HUES48 (cell line): ENCODE data around the gene SCG2.

Source experiments
- H3K27ac ChIP-seq: one replicate; pipeline ENCODE4 v1.7.0; 2013; ENCODE audit warnings: low read depth, low read length, inconsistent platforms
- H3K27me3 ChIP-seq: 2 replicates; pipeline ENCODE4 v1.6.1; 2013; ENCODE audit warnings: mild to moderate bottlenecking, low read length; ENCODE audit not compliant: control insufficient read depth, insufficient read depth
- H3K36me3 ChIP-seq: 2 replicates; pipeline ENCODE4 v1.6.1; 2013; ENCODE audit warnings: low read length; ENCODE audit not compliant: control insufficient read depth, insufficient read depth
- H3K4me1 ChIP-seq: 2 replicates; pipeline ENCODE4 v1.6.1; 2013; ENCODE audit warnings: mild to moderate bottlenecking, low read length; ENCODE audit not compliant: control insufficient read depth, insufficient read depth
- H3K4me3 ChIP-seq: 2 replicates; pipeline ENCODE4 v1.5.1; 2013; ENCODE audit warnings: mild to moderate bottlenecking, low read depth, low read length
- H3K9ac ChIP-seq: 2 replicates; pipeline ENCODE4 v1.6.1; 2013; ENCODE audit warnings: mild to moderate bottlenecking, low read depth, low read length, moderate library complexity
- H3K9me3 ChIP-seq: 2 replicates; pipeline ENCODE4 v1.6.1; 2013; ENCODE audit warnings: low read length; ENCODE audit not compliant: control insufficient read depth, insufficient read depth

The SCG2 gene

GRCh38 chr2:223612501-223612900 lies 10.3 kb upstream of the SCG2 start:
- Histone ChIP-seq H3K4me1 (peaks cover 20% of the 10 kb centered on the region; the same call in 1 of the 2 replicates), H3K9ac (peak overlapping the region; percentile 38; the same call in 1 of the 2 replicates), H3K9me3 (no peaks in the 10 kb centered on the region), H3K4me3 (peak overlapping the region; percentile 56), H3K27ac (peak overlapping the region; percentile 77), H3K27me3 (peaks cover 68% of the 10 kb centered on the region), H3K36me3 (no peaks in the 10 kb centered on the region)

GRCh38 chr2:223611061-223611460 lies 8.9 kb upstream of the SCG2 start:
- Histone ChIP-seq H3K27ac (no peak overlapping the region), H3K36me3 (no peaks in the 10 kb centered on the region), H3K27me3 (peaks cover 53% of the 10 kb centered on the region), H3K9me3 (no peaks in the 10 kb centered on the region), H3K4me3 (no peak overlapping the region), H3K4me1 (peaks cover 20% of the 10 kb centered on the region; the same call in 1 of the 2 replicates), H3K9ac (no peak overlapping the region)

DNA sequence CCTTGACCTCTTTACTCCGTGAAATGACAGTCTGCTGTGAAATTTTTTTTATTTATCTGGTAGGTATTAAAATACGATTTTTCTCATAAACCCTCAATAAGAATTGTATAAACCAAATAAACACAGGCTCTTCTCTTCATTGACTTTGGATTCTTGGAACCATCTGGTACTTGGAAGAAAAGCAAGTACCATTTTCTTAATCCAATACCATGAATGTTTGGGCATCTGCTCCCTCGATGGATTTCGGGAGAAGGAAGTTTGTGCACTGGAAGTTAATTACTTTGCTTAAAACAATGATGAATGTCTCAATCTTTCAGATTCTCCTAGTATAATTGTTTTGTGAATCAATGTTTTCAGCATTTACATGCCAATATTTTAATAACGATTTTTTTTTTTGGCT lies 5.3 kb upstream of the SCG2 start:
- Histone ChIP-seq H3K36me3 (no peaks in the 10 kb centered on the region), H3K9ac (no peak overlapping the region), H3K27ac (no peak overlapping the region), H3K4me1 (peaks cover 3% of the 10 kb centered on the region; the same call in 1 of the 2 replicates), H3K9me3 (no peaks in the 10 kb centered on the region), H3K4me3 (no peak overlapping the region), H3K27me3 (peaks cover 18% of the 10 kb centered on the region)

GRCh38 chr2:223606946-223607345 lies 4.8 kb upstream of the SCG2 start:
- Histone ChIP-seq H3K9me3 (no peaks in the 10 kb centered on the region), H3K4me1 (peaks cover 3% of the 10 kb centered on the region; the same call in 1 of the 2 replicates), H3K27ac (no peak overlapping the region), H3K4me3 (no peak overlapping the region), H3K36me3 (no peaks in the 10 kb centered on the region), H3K27me3 (peaks cover 12% of the 10 kb centered on the region), H3K9ac (no peak overlapping the region)

- no peak overlapping the region for H3K27ac ChIP-seq
Observed at GRCh38 chr2:223604231-223604630, 2.1 kb upstream of the SCG2 start.

DNA sequence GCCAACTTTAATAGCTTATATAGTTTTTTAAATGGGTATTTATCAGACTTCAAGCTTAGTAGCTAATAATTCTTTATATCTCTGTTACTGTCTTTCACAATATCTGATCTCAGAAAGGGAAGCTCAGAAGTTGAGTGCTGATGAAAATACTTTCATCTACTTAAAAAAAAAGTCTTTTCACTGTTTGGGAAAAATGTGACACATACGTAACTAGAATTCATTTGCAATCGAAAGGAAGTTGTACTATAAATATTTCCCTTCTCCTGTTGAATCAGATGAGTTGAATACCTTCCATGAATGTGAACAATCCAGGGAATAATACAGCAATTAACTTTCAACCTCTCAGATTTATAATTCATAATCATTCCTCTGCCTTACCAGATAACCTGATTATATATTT lies 811 bp upstream of the SCG2 start:
- no peak overlapping the region for H3K4me3 ChIP-seq
- H3K36me3 ChIP-seq = no peaks in the 10 kb centered on the region
- H3K4me1 ChIP-seq = peaks cover 3% of the 10 kb centered on the region; the same call in 1 of the 2 replicates
- H3K9me3 ChIP-seq = no peaks in the 10 kb centered on the region
- H3K27ac ChIP-seq = no peak overlapping the region
- H3K9ac ChIP-seq = no peak overlapping the region
- no peaks in the 10 kb centered on the region for H3K27me3 ChIP-seq

More at GRCh38 chr2:223604231-223604630, 2.1 kb upstream of the SCG2 start:
- no peak overlapping the region for H3K9ac ChIP-seq
- H3K9me3 ChIP-seq = no peaks in the 10 kb centered on the region
- peaks cover 3% of the 10 kb centered on the region; the same call in 1 of the 2 replicates for H3K4me1 ChIP-seq
- no peaks in the 10 kb centered on the region for H3K27me3 ChIP-seq
- H3K36me3 ChIP-seq = no peaks in the 10 kb centered on the region
- H3K4me3 ChIP-seq = no peak overlapping the region

DNA sequence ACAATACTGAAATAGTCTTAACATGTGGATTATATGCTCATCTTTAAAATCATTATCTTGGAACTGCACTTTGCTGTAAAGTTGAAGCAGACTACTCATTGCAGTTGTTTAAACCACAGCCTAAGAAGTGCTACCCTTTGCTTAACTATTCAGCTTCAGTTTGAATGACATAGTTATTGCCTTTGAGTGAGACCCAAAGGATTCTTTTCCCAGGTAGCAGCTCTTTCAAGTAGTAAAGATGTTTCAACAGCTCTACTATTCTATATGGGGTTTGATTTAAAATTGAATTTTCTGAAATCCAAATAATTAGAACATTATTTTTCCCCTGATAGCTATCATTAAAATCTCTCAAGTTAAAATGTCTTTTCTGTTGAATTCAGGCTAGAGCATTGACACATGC lies 1.1 kb downstream of the SCG2 start:
- no peaks in the 10 kb centered on the region for H3K4me1 ChIP-seq
- no peak overlapping the region for H3K4me3 ChIP-seq
- H3K36me3 ChIP-seq = no peaks in the 10 kb centered on the region
- no peak overlapping the region for H3K27ac ChIP-seq
- H3K9me3 ChIP-seq = no peaks in the 10 kb centered on the region
- no peak overlapping the region for H3K9ac ChIP-seq
- no peaks in the 10 kb centered on the region for H3K27me3 ChIP-seq

DNA sequence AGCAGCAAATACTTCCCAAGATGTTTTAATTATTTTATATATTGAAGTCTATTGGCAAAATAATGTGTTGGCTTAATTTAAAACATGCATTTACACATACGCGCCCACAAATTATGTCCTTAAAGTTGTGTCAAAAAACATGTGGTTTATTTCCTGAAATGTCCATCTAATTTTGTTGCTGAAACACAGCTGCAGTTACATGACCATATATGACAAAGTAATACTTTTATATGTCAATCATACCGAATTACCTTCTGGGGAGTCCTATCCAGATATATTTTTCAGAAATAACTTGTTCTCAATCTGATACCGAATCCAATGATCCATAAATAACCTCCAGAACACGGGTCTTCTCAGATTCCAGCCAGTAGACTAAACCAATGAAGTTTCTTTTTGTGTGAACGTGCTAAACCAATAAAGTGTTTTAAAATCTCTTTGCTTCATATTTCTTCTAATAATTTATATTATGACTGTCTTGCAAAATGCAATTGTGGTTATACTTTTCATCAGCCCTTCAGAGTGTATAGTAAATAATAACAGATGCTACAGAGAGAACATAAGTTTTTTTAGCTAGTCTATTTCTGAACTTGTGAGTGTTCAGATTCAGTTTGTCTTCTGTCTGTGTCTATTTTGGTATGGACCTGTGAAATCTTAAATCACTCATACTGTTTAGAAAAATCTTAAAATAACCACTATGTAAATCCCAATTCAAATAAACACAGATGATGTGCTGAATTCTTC lies 2.4 kb downstream of the SCG2 start:
- no peaks in the 10 kb centered on the region for H3K4me1 ChIP-seq
- H3K4me3 ChIP-seq = no peak overlapping the region
- no peaks in the 10 kb centered on the region for H3K9me3 ChIP-seq
- H3K27me3 ChIP-seq = no peaks in the 10 kb centered on the region
- H3K27ac ChIP-seq = no peak overlapping the region
- no peak overlapping the region for H3K9ac ChIP-seq
- no peaks in the 10 kb centered on the region for H3K36me3 ChIP-seq

DNA sequence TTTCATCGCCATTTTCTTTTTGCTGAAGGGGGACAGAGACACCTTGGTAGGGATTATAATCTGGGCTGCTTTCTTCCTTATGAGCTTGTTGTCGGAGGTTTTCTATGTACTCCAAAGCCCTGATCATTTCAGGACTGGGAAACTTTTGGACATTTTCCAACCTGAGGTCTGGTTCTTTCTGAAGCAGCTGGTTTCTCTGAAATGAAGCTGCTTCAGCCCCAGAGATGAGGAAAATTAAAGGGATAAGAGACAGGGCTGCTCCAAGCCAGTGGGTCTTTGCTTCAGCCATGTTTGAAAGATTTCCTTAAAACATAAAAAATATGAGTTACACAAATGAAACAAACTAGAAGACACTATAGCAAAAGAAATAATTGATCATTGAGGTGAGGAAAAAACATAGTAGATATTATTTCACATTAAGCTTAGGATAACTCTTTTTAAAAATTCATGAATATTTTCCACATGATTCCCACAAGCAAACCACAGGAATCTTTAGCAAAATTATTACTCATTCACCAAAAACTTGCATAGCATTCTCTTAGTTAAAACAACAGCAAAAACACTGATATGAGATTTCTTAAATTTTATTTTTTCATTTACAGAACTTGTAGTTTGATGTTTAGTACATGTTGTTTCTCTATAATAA lies 3.0 kb downstream of the SCG2 start:
- Histone ChIP-seq H3K9me3 (no peaks in the 10 kb centered on the region), H3K36me3 (no peaks in the 10 kb centered on the region), H3K27me3 (no peaks in the 10 kb centered on the region), H3K4me1 (no peaks in the 10 kb centered on the region), H3K27ac (no peak overlapping the region), H3K4me3 (no peak overlapping the region), H3K9ac (no peak overlapping the region)

DNA sequence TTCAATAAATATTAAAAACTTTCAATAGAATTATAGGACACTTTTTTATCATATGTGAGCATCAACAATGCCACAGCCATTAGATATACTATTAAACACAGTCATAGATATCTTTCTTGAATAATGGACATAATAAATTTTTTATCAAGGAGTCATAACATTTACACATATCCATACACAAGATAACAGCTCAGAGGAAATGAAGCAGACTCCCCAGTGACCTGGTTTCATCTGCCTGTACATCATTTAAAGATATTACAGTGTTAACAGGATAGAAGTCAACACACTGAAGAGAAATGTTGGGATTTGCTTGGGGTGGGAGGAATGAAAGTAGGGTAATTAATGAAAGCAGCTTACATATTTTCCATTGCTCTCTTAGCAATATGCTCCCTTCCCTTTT lies 5.1 kb downstream of the SCG2 start:
- Histone ChIP-seq H3K27ac (no peak overlapping the region), H3K9me3 (no peaks in the 10 kb centered on the region), H3K4me1 (no peaks in the 10 kb centered on the region), H3K36me3 (no peaks in the 10 kb centered on the region), H3K9ac (no peak overlapping the region), H3K27me3 (no peaks in the 10 kb centered on the region), H3K4me3 (no peak overlapping the region)

DNA sequence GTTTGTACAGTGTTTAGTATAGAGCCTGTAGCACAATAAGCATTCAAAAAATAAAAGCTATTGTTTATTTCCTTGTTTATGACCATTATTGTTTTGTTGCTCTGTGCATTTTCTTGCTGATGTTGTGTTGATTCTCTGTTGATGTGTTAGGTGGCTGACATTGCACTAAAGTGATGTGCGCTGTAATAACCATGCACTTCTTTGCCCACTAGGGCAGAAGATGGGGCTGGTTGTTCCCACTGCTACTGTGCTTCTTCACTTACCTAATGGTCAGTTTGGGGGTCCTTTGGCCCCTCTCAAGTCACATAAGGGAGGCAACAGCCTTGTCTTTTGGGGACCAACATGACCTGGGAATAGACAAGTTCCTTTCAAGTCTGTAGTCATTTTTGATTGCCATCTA lies 6.0 kb downstream of the SCG2 start:
- H3K27me3 ChIP-seq = no peaks in the 10 kb centered on the region
- no peaks in the 10 kb centered on the region for H3K36me3 ChIP-seq
- no peak overlapping the region for H3K9ac ChIP-seq
- no peaks in the 10 kb centered on the region for H3K9me3 ChIP-seq
- no peak overlapping the region for H3K27ac ChIP-seq
- H3K4me1 ChIP-seq = no peaks in the 10 kb centered on the region
- no peak overlapping the region for H3K4me3 ChIP-seq
